ENCODE data around the gene OCEL1.

Gene OCEL1

DNA sequence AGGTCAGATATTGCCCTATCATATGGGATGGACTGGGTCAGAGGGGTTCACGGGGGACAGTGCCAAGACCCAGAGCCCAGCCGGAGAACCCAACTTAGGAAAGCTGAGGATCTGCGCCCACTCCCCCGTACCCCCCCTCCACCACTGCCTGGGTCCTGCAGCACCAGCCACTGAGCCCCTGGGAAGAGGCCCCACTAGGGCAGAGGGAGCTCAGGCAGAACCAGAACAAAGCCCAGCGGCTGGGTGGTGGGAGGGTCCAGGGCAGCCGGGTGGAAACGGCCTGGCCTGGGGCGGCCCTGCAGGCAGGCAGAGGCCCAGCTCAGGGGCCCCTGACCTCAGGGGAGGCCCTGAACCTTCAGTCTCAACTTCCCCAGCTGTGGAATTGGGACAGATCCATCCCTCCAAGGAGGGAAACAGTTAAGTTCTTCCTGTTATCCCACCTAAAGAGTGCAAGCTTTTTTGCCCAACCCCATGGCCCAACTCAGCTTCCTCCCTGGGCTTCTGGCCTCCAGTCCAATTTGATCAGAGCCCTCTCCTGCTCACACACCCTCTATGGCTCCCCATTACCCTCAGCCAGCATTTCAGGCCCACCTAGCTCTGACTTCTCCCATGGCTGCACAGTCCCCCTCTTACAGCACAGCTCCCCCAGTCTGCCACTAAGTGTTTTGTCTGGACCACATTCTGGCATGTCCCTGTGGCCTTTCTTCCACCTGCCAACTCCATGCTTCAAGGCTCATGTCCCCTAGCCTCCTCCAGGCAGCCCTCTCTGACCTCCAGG lies 16.6 kb downstream of the OCEL1 start:
- DNase-seq = no peak

DNA sequence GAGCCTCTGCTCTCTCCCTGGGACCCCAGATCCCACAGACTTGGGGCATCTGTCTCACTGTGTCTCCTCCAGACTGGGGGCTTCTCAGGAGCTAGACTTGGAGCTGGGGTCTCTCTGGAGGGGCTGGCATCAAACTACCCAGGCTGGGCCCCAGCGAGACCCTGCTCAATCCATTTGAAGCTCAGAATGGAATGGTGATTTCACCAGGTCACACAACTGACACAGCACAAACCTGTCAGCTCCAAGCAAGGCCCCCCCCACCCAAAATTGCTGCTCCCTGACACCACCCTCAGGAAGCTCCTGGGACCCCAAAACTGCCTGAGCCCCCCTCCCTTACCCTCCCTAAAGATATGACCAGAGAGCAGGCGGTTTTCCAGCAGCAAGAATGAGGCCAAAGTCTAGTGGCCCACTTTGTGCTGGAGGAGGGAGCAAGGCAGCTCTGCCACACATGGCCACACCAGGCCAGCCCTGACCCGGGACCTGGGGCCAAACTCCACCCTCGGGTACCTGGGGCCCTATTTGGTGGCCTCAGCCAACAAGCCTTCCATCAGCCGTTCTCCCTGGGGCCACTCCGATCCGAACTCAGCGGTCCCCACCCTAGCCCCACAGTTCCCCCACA lies 17.3 kb downstream of the OCEL1 start:
- no peak for DNase-seq

GRCh38 chr19:17243830-17244617 lies 18.0 kb downstream of the OCEL1 start:
- DNase-seq = no peak

DNA sequence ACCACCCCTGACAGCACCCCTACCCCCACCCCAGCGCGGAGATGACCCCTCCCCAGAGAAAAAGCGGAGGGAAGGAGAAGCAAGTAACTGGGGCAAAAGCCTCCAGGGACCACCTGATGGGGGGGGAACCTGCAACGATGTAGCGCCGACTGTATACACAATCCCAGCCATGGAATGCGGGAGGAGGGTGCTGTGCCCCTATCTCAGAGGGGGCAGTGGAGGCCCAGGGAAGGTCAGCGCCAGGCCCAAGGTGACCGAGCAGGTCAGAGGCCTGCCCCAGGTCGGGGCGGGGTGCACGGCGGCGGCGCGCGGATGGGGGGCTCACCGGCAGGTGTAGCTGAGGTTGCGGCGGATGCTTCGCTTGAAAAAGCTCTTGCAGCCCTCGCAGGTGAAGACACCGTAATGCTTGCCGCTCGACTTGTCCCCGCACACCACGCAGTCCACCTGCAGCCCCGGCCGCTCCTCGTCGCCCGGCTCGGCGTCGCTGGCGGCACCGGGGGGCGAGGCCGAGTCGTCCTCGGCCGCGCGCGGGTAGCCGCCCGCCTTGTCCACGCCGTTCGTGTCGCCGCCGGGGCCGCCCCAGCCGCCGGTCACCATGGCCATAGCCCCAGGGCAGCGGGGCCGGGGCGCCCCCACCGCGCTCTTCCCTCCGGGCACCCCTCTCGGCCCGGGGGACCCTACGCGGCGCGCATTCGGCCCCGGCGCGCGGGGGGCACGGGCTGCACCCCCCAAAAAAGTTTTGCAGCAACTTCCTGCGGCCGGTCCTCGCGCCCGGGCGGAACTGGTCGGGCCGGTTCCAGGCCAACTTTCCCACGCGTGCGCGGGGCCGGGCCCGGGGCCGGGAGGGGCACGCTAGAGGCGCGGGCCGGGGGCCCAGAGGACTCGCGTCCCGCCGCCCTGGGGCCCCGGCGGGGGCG lies 18.9 kb downstream of the OCEL1 start:
- no peak for DNase-seq

DNA sequence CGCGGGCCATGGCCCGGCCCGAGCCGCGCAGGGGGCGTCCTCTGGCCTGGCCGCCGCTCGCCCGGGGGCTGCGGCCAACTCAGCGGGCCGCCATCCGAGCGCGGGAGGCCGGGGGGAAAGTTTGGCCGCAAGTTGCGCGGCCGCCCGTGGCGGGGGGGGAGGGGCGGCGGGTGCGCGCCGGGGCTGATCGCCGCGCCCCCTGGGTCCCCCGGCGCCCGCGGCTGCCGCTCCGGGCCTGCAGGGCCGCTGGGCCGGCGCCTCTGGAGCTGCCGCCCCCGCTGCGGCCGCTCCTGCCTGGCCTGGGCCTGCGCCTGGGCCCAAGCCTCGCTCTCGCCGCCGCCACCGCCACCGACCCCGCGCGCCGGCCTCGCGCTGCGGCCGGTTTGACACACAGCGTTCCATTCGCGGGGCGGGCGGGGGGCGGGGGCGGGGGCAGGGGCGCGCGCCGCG lies 19.5 kb downstream of the OCEL1 start, which contains the start of gene NR2F6:
TSS of gene NR2F6 (minus strand) at position 385 of the 450 bp plus-strand sequence. CDS start 699 bp downstream, outside the sequence.
- DNase-seq = no peak

DNA sequence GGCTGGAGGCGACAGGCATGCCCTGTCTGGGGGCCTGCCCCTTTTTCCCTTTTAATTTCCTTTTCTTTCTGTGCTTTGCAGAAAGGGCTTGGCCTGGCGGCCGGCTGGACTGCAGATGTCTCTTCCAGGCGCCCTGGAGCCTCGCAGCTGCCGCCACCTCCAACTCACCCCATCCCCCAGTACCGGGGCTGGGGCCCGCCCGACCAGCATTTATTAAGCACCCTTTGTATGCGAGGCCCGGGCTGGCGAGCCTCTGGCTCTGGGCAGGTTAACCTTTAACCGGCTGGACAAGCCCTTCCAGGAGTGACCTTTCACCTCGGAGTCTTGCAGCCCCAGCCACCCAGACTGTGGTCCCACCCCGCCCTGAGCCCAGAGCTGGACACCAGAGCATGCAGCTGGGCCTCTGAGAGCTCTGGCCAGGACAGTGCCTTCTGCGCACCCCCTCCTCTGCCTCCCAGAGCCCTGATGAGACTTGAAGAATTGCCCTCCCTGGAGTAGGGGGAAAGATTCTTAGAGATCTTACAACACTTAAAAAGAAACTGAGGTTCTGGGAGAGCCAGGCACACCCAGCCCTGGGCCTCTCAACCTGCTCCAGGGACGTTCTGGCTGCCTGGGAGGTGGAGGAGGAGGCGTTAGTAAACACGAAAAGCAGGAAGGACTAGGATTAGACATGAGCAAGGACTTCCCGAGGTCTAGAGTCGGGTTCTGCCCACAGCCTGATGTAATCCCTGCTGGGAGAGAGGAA lies 20.8 kb downstream of the OCEL1 start:
- no peak for DNase-seq

DNA sequence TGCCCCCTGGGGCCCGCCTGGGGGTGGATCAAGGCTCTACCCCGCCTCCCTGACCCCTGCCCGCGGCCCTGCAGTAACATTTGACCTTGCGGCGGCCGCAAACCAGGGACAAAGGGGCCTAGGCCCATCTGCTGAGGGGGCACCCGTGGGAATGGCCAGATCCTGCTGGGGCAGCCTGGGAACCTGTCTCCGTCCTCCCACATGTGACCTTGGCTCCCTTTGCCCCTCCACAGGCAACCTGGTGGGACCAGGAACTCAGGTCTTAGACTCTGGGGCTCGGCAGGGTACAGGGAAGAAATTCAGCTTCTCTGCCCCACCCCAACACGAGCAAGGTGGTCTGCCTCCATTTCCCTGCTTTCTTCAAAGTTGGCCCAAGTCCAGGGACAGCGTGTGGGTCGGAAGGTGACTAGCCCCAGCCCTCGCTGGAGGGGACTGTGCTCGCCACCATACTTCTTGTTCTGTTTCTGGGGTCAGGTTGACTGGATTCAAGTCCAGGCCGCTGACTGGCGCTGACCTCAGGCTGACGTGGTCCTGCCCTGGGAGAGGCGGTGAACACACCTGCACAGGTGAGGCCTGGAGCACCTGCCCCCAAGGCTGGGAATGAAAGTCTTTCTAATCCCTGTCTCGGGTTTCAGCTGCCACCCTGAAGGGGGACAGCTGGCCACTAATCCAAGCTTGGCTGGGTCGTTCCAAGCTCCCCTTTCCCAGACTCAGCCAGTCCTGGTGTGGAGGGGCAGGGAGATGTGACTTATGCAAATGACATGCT lies 22.2 kb downstream of the OCEL1 start:
- no peak for DNase-seq

- no peak for DNase-seq
Observed at GRCh38 chr19:17249887-17250548, 24.0 kb downstream of the OCEL1 start.

GRCh38 chr19:17254636-17255035 lies 28.6 kb downstream of the OCEL1 start:
- no peak for DNase-seq

- DNase-seq = no peak
Observed at GRCh38 chr19:17255150-17255621, 29.2 kb downstream of the OCEL1 start.

DNA sequence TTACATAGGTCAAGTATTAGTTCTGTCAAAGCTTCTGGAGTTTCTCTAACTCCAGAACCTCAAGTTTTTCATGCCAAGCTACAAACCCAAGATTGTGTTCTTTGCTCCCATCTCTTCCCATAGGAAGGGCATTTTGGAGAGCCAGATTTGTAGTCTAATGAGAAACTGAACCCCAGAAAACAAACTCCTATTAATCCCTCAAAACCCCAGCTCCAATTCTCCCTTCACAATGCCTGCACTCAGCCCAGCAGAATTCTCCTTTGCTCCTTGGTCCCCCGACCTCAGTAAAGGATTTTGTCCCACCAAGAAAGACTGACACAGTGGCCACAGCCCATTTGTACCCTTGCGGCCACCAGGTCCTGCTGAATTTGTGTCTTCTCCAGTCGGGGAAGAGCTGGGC lies 30.1 kb downstream of the OCEL1 start:
- no peak for DNase-seq

GRCh38 chr19:17259118-17259780 lies 33.2 kb downstream of the OCEL1 start:
- DNase-seq = no peak

GRCh38 chr19:17259934-17260333 lies 33.9 kb downstream of the OCEL1 start:
- DNase-seq = no peak

- DNase-seq = peak; percentile 88
Observed at GRCh38 chr19:17260842-17261325, 34.9 kb downstream of the OCEL1 start.

- no peak for DNase-seq
Observed at GRCh38 chr19:17262557-17262956, 36.5 kb downstream of the OCEL1 start.

DNA sequence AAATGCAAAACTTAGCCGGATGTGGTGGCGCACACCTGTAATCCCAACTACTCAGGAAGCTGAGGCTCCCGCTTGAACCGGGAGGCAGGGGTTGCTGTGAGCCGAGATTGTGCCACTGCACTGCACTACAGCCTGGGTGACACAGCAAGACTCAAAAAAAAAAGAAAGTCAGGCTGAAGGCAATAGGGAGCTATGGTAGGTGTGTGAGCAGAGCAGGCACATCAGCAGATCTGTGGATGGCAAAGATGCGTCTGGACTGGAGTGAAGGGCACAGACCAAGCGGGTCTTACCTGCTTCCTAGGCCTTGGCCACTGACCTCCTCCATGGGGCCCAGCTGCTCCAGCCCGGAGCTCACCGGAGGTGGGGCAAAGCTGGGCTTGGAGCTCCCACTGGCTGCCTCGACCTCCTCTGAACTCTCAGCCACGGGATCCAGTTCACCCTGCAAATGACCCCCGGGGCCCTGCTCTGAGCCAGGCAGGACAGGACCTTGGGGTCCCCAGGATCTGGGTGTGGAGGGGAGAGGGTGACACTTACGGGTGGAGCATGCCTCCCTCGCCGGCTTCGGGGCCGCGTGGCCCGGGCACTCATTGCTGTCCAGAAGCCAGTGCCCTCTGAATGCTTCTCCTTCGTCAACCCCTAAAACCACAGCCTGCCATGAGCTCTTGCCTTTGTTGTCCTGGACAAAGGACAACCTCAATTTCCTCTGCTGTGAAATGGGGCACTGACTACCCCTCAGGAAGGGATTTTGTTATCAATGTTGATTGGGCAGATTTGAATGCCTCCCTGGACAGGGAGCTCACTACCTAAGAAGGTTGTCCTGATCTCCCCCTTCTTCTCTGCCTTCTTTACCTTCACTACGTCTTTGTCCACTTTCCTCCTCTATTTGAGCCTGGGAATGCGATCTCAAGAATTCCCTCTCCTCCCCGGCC lies 38.0 kb downstream of the OCEL1 start:
- DNase-seq = no peak

- DNase-seq = no peak
Observed at GRCh38 chr19:17264641-17264979, 38.6 kb downstream of the OCEL1 start, which contains the start of gene USHBP1. Gene USHBP1, minus strand, starts transcription at chr19:17264745. Its CDS starts 446 bp downstream, at chr19:17264299.

GRCh38 chr19:17266026-17266425 lies 40.0 kb downstream of the OCEL1 start:
- DNase-seq = no peak

Data from effector CD4-positive, alpha-beta T cell (primary cell).